ENCODE data around the gene TM9SF4.
"Not testable (repeated sequence)": the region's sequence is repeated elsewhere in the genome, so short reads cannot be mapped to it uniquely, and the experiment has no call there.

Gene TM9SF4

GRCh38 chr20:32098786-32099185 is 10.7 kb upstream of the TM9SF4 start:
- DNase-seq (ENCODE audit: low spot score) = no peak

GRCh38 chr20:32108814-32109391 is 611 bp upstream of the TM9SF4 start:
- no peak for DNase-seq (ENCODE audit: low spot score)

- DNase-seq (ENCODE audit: low spot score) = no peak
These were observed 725 bp downstream of the TM9SF4 start for GRCh38 chr20:32110173-32110704.

- no peak for DNase-seq (ENCODE audit: low spot score)
These were observed 1.2 kb downstream of the TM9SF4 start for GRCh38 chr20:32110727-32111126.

- DNase-seq (ENCODE audit: low spot score) = no peak
These were observed 1.7 kb downstream of the TM9SF4 start for GRCh38 chr20:32111156-32111686.

- no peak for DNase-seq (ENCODE audit: low spot score)
These were observed 2.2 kb downstream of the TM9SF4 start for GRCh38 chr20:32111753-32112152.

GRCh38 chr20:32112841-32113240 is 3.3 kb downstream of the TM9SF4 start:
- DNase-seq (ENCODE audit: low spot score) = no peak

GRCh38 chr20:32113591-32114260 is 4.2 kb downstream of the TM9SF4 start:
- no peak for DNase-seq (ENCODE audit: low spot score)

DNA sequence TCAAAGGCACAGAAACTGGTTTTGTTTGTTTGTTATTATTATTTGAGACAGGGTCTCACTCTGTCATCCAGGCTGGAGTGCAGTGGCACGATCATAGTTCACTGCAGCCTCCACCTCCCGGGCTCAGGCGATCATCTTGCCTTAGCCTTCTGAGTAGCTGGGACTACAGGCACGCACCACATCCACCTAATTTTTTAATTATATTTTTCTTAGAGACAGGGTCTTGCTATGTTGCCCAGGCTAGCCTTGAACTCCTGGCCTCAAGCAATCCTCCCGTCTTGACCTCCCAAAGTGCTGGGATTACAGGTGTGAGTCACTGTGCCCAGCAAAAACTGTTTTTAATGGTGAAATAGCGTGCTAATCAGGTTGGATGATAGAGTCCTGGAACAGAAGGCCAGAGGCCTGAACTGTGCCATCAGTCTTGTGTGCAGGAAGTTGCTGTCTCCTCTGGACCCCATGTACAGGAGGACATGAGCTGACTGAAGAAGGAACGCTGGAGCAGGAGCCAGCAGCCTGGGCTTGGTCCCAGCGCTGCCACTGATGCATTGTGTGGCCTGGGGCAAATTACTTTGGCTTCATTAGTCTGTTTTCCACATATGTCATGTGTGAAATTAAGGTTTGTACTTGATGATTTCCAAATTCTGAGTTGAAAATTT is 4.9 kb downstream of the TM9SF4 start:
- DNase-seq (ENCODE audit: low spot score) = no peak

- DNase-seq (ENCODE audit: low spot score) = no peak
These were observed 5.8 kb downstream of the TM9SF4 start for GRCh38 chr20:32115211-32115767.

GRCh38 chr20:32116079-32116521 is 6.6 kb downstream of the TM9SF4 start:
- DNase-seq (ENCODE audit: low spot score) = no peak

DNA sequence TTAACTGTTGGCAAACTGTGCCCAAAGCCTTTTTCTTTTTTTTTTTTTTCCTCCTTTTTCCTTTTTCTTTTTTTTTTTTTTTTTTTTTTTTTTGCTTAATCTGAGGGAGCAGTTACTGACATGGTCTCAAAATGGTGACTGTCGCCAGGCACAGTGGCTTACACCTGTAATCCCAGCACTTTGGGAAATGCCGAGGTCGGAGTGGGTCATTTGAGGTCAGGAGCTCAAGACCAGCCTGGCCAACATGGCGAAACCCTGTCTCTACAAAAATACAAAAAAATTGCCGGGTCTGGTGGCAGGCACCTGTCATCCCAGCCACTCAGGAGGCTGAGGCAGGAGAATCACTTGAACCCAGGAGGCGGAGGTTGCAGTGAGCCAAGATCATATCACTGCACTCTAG is 7.3 kb downstream of the TM9SF4 start:
- DNase-seq (ENCODE audit: low spot score) = not testable (repeated sequence)

- not testable (repeated sequence) for DNase-seq (ENCODE audit: low spot score)
These were observed 8.9 kb downstream of the TM9SF4 start for GRCh38 chr20:32118427-32118826.

DNA sequence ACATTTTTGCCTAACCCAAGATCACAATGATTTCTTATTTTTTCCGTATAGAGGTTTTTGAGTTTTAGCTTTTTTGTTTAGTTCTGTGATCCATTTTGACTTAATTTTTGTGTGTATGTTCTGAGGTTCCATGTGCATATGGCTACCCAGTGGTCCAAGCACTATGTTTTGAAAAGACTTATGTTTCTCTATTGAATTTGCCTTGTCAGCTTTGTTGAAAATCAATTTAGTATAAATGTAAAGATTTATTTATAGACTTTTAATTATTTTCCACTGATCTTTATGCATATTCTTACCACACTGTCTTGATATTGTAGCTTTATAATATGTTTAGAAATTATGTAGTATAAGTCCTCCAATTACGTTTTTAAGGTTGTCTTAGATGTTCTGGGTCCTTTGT is 10.2 kb downstream of the TM9SF4 start:
- no peak for DNase-seq (ENCODE audit: low spot score)

GRCh38 chr20:32121908-32122307 is 12.4 kb downstream of the TM9SF4 start:
- DNase-seq (ENCODE audit: low spot score) = not testable (repeated sequence)

DNA sequence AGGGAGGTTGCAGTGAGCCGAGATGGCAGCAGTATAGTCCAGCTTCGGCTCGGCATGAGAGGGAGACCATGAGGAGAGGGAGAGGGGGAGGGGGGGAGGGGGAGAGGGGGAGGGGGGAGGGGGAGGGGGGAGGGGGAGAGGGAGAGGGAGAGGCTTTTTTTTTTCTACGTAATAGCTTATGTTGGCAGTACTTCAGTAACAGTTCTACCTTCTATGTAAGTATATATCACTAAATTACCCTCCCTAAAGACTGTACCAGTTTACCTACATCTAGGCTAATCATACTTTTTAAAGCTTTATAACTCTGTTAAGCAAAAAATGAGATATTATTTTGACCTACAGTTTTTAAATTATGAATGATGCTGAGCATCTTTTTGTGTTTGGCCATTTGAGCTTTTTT is 13.6 kb downstream of the TM9SF4 start:
- DNase-seq (ENCODE audit: low spot score) = no peak

- no peak for DNase-seq (ENCODE audit: low spot score)
These were observed 15.5 kb downstream of the TM9SF4 start for GRCh38 chr20:32124916-32125454.

DNA sequence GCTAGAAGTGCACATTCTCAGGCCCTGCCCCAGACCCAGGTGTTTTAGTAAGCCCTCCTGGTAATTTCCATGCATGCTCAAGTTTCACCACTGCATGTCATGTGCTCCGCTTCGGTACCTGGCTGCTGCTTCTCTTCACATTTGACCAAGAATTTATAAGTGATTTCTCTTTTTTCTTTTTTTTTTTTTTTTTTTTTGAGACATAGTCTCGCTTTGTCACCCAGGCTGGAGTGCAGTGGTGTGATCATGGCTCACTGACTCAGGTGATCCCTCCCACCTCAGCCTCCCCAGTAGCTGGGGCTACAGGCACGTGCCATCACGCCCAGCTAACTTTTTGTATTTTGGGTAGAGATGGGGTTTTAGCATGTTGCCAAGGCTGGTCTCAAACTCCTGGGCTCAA is 16.0 kb downstream of the TM9SF4 start:
- DNase-seq (ENCODE audit: low spot score) = no peak

GRCh38 chr20:32126919-32127318 is 17.4 kb downstream of the TM9SF4 start:
- DNase-seq (ENCODE audit: low spot score) = no peak

- no peak for DNase-seq (ENCODE audit: low spot score)
These were observed 17.8 kb downstream of the TM9SF4 start for GRCh38 chr20:32127347-32127746.

GRCh38 chr20:32128167-32128566 is 18.7 kb downstream of the TM9SF4 start:
- no peak for DNase-seq (ENCODE audit: low spot score)

DNA sequence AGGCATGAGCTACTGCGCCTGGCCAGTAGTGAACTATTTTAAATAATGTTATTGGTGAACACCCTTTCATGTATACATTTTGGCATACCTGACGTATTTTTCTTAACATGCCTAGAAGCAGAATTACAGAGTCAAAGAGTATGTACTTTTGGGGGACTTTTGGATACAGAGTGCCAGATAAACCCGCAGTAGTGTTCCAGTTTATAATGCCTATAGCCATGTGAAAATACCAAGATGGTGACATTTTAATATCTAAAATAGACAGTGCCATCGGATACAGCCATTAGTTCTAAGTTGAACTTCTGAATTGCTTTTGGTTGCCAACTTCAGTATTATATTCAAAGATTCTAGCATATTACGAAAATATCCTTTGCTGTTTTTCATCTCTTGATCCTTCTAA is 20.3 kb downstream of the TM9SF4 start:
- DNase-seq (ENCODE audit: low spot score) = no peak
